ENCODE data around the gene C1QTNF5.

GRCh38 chr11:119339589-119340334, 921 bp downstream of the C1QTNF5 start:
- TF ChIP-seq CTCF (conservative IDR thresholded peaks at IDR 0.05 in 1 of 2, IDR thresholded peaks at IDR 0.05 in 1 of 2; ENCODE audit: extremely low read depth in 1 of 2, insufficient read depth in 1 of 2, low read depth in 1 of 2, low read length in 2 of 2), result peak; percentile 40 to 77
- no peak for TF ChIP-seq EZH2 (IDR thresholded peaks at IDR 0.05; ENCODE audit: borderline replicate concordance, low read length)
